Neural progenitor cell (in vitro differentiated cells): ENCODE data around the gene PTPRG.

ENCODE experiments used
- CTCF ChIP-seq: fragments of 200-600 bp; sonication (generic); IDR thresholded peaks from 2 replicates; pipeline ENCODE4 v1.5.1; 2017; ENCODE audit warnings: antibody characterized with exemption, mild to moderate bottlenecking
- EZH2 ChIP-seq: fragments of 200-600 bp; sonication (generic); IDR thresholded peaks from 2 replicates; pipeline ENCODE4 v1.6.1; 2017; ENCODE audit warnings: antibody characterized with exemption, mild to moderate bottlenecking, moderate library complexity

DNA sequence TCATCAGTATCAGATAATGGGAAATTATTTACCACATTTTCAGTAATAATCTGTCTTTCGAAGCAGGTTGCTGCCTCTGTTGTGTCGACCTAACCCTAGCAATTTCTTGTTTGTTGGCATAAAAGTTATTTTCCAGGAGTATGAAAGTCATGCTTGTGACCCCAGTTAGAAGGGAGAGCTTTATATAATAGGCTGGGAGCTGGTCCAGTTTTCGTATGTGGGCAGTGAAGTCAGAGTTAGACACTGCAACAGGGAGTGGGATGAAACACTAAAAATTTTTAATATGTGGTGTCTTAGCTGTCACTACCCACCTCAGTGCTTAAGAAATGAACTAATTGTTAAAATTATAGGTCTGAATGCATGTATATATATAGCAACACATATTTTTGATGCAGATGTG lies 463.5 kb downstream of the PTPRG start:
- TF ChIP-seq CTCF (no peak), EZH2 (no peak)
